Activated naive CD4-positive, alpha-beta T cell treated with anti-CD3 and anti-CD28 coated beads for 36 hours (primary cell): Measurements from ENCODE around the gene PMPCB. TPM values are rescaled to one million over a fixed set of nuclear protein-coding genes. Genes with fewer than 3 reads are reported as not detected.

Experiments
- CTCF ChIA-PET: fragments of 350-600 bp; sonication (Branson Sonifier 250); formaldehyde crosslinking; loops from one replicate; lab custom pipeline; 2021; ENCODE audit warnings: antibody characterized with exemption; lab: Charles Lee
- DNase-seq: peaks from one replicate; pipeline ENCODE4 v3.0.0-alpha.2; 2020
- H3K27ac Mint-ChIP-seq: one replicate; pipeline ENCODE4 v1.8.0; 2021; ENCODE audit warnings: mild to moderate bottlenecking, mixed read lengths
- H3K27me3 Mint-ChIP-seq: one replicate; pipeline ENCODE4 v1.8.0; 2021; ENCODE audit warnings: low read depth, mixed read lengths
- H3K36me3 Mint-ChIP-seq: one replicate; pipeline ENCODE4 v1.8.0; 2021; ENCODE audit warnings: low read depth, mixed read lengths
- H3K4me1 Mint-ChIP-seq: one replicate; pipeline ENCODE4 v1.8.0; 2021; ENCODE audit warnings: low read depth, mixed read lengths
- H3K4me3 Mint-ChIP-seq: one replicate; pipeline ENCODE4 v1.8.0; 2021; ENCODE audit warnings: mild to moderate bottlenecking, moderate library complexity, mixed read lengths
- H3K9me3 Mint-ChIP-seq: one replicate; pipeline ENCODE4 v1.8.0; 2021; ENCODE audit warnings: mixed read lengths
- intact Hi-C: fragments of 100-400 bp; cut with micrococcal nuclease; formaldehyde crosslinking; loops from one replicate; pipeline ENCODE4 v1.15.1; 2023
- total RNA-seq, 2 experiments: library from RNA; stranded (reverse); gene quantifications; one replicate each; pipeline ENCODE4 v1.2.3, GENCODE V29; 2021

The PMPCB gene
- total RNA-seq, 2 experiments from 2014 or later, result 83.9 to 90.1 TPM

DNA sequence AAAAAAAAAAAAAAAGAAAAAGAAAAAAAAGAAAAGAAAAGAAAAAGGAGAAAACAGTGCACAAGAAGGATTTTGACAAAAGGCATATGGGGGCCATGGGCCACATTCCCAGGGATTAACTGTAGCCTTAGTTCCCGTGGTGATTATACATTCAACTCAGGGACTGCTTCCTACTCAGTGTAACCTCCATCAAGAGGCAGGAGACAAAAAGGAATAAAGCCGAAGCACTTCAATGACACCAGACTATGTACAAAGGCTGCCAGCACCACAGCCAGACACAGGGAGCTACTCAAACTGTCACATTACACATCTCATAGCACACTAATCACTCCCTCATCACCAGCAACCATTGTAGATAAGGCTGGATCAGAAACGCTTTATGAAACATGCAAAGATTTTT, 5.1 kb upstream of the PMPCB start:
- intact Hi-C loops, result no loop called here
- Mint-ChIP-seq H3K27ac (no peak overlapping the region), H3K27me3 (peaks cover 4% of the 10 kb centered on the region), H3K4me1 (peaks cover 12% of the 10 kb centered on the region), H3K36me3 (no peaks in the 10 kb centered on the region), H3K9me3 (no peaks in the 10 kb centered on the region), H3K4me3 (no peak overlapping the region)
- CTCF ChIA-PET, result no interaction called here
- no peak for DNase-seq

DNA sequence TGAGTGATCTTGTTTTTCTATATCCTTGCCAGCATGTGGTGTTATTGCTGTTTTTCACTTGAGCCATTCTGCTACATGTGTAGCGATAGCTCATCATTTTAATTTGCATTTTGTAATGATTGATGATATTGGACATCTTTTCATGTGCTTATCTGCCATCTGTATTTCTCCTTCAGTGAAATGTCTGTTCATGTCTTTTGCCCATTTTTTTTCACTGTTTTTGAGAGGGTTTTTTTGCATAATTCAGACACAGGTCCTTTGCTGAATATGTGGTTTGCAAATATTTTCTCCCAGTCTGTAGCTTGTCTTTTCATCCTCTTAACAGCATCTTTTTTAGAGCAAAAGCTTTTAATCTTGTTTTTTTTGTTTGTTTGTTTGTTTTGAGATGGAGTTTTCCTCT, 3.7 kb upstream of the PMPCB start:
- H3K4me1 Mint-ChIP-seq, result peaks cover 17% of the 10 kb centered on the region
- H3K36me3 Mint-ChIP-seq, result no peaks in the 10 kb centered on the region
- peaks cover 4% of the 10 kb centered on the region for H3K27me3 Mint-ChIP-seq
- CTCF ChIA-PET, result no interaction called here
- no peak for DNase-seq
- intact Hi-C loops, result no loop called here
- no peak overlapping the region for H3K4me3 Mint-ChIP-seq
- no peak overlapping the region for H3K27ac Mint-ChIP-seq
- no peaks in the 10 kb centered on the region for H3K9me3 Mint-ChIP-seq

DNA sequence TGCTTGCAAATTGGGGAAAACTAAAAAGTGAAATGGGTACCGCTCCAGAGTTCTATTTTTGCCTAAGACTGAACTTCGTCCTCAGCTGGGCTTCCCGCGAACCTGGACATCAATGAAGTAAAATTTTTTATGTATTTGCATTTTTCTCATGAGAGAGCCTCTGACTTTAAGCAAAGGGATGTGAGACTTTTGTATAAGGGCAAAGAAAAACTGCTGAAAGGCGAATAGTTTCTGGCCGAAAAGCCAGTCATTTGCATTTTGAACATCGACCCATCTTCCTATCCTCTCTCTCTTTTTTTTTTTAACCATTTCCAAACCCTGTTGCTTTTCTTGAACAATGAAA, 573 bp downstream of the PMPCB start:
- Mint-ChIP-seq H3K27ac (peak overlapping the region; percentile 65), H3K27me3 (no peaks in the 10 kb centered on the region), H3K36me3 (peaks cover 11% of the 10 kb centered on the region), H3K4me3 (peak overlapping the region; percentile 75), H3K9me3 (no peaks in the 10 kb centered on the region), H3K4me1 (peaks cover 37% of the 10 kb centered on the region)
- no peak for DNase-seq
- CTCF ChIA-PET, result interaction anchor here (0.6 to 2.5 kb wide), 5 partner anchors 10 to 108 kb away, joined by 3 to 9 read pairs (median 3); partner anchors contain the start of gene PSMC2
- intact Hi-C loops, result loop anchor here (1.0 to 5.0 kb wide), 9 partner anchors 18 to 909 kb away; partner anchors contain the start of genes ARMC10, DNAJC2, FAM185A and NAPEPLD

DNA sequence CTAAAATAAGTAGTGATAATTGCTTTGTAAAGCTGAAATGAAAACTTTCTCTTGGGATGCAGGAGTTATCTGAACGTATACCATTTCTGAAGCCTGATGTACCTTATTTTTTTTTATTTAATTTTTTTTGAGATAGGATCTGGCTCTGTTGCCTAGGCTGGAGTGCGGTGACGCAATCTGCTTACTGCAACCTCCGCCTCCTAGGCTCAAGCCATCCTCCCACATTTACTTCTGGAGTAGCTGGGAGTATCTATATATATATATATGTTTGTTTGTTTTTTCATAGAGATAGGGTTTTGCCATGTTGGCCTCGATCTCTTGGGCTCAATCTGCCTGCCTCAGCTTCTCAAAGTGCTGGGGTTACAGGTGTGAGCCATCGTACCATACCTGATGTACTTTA, 2.4 kb downstream of the PMPCB start:
- Mint-ChIP-seq H3K4me1 (peaks cover 52% of the 10 kb centered on the region), H3K27me3 (no peaks in the 10 kb centered on the region), H3K36me3 (peaks cover 21% of the 10 kb centered on the region), H3K9me3 (no peaks in the 10 kb centered on the region), H3K27ac (no peak overlapping the region), H3K4me3 (no peak overlapping the region)
- intact Hi-C loops, result loop anchor here (5.0 kb wide), 4 partner anchors 222 to 908 kb away; partner anchors contain the start of genes ARMC10, FAM185A and ORC5
- DNase-seq, result no peak
- CTCF ChIA-PET, result interaction anchor here (0.6 kb wide), 1 partner anchor 194 kb away, joined by 3 read pairs; no protein-coding TSS in a partner anchor

DNA sequence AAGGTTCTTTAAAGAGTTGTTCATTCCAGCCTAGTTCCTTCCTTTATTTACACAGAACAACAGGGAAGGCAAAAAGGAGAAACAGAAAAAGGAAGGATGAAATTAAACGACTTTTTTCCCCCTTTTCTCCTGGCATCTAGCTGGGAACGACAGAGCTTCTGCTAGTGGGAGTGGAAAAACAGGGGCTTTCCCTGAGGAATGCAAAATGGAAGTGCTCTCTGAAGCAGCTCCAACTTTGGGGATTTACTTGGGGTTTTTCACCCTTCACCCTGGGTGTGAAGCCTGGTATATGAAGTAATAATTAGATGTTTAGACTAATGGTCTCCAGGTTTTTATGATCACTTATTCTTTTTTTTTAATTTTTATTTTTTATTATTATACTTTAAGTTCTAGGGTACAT, 4.2 kb downstream of the PMPCB start:
- H3K9me3 Mint-ChIP-seq, result no peaks in the 10 kb centered on the region
- H3K4me3 Mint-ChIP-seq, result no peak overlapping the region
- no peak for DNase-seq
- H3K27me3 Mint-ChIP-seq, result no peaks in the 10 kb centered on the region
- H3K27ac Mint-ChIP-seq, result no peak overlapping the region
- peaks cover 55% of the 10 kb centered on the region for H3K4me1 Mint-ChIP-seq
- CTCF ChIA-PET, result interaction anchor here (0.7 kb wide), 1 partner anchor 968 kb away, joined by 3 read pairs; no protein-coding TSS in a partner anchor
- intact Hi-C loops, result no loop called here
- peaks cover 31% of the 10 kb centered on the region for H3K36me3 Mint-ChIP-seq

DNA sequence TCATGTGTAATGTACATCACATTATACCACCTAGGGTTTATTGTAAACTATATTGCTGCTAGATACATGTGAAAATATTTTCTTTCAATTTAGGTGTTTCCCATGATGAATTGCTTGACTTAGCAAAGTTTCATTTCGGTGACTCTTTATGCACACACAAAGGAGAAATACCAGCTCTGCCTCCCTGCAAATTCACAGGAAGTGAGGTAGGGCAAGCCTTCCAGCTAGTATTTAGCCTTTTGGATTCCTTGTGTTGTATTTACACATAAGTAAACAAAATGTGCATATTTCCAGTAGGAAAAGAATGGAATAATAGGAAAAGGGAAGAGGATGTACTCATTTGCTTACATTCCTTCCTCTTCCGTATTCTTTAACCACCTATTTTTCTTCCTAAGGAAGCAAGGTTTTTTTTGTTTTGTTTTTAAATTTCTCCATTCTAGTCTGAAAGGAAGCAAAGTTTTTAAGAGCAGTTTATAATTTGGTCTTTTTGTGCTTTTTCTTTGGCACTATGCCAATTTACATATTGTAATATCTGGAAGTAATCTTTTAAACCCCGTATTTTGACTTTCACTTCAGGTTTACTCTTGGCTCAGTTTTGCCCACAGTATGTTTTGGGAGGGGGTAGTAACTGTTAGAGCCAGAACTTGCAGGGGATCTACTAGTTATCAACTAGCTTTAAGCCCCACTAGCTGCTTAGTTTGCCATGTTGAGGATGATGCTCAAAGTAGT, 10.4 kb downstream of the PMPCB start:
- Mint-ChIP-seq H3K27ac (peak overlapping the region; percentile 69), H3K27me3 (no peaks in the 10 kb centered on the region), H3K4me1 (peaks cover 36% of the 10 kb centered on the region), H3K9me3 (no peaks in the 10 kb centered on the region), H3K4me3 (no peak overlapping the region), H3K36me3 (peaks cover 31% of the 10 kb centered on the region)
- no peak for DNase-seq
- CTCF ChIA-PET, result interaction anchor here (0.6 to 1.9 kb wide), 3 partner anchors 10 to 17 kb away, joined by 3 to 9 read pairs (median 4); partner anchors contain the start of gene PMPCB
- intact Hi-C loops, result no loop called here

DNA sequence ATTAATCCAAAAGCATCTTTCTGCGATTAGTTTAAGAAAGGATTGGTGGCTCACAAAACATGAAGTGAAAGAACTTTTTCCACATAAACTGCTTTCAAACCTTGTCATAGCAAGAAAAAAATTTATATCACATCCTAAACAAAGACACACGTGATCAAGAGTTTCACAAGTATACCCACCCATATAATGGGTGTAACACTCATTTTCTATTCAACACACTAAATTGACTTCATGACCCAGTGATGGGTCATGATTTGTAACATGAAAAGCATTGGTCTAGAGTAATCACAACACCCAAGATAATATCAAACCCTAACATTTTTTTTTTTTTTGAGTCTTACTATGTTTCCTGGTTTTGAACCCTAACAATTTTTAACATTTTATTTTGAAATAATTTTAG, 17.6 kb downstream of the PMPCB start:
- Mint-ChIP-seq H3K4me1 (peaks cover 2% of the 10 kb centered on the region), H3K4me3 (no peak overlapping the region), H3K27me3 (no peaks in the 10 kb centered on the region), H3K27ac (peak overlapping the region; percentile 78), H3K36me3 (peaks cover 51% of the 10 kb centered on the region), H3K9me3 (no peaks in the 10 kb centered on the region)
- CTCF ChIA-PET, result no interaction called here
- DNase-seq, result no peak
- intact Hi-C loops, result no loop called here

DNA sequence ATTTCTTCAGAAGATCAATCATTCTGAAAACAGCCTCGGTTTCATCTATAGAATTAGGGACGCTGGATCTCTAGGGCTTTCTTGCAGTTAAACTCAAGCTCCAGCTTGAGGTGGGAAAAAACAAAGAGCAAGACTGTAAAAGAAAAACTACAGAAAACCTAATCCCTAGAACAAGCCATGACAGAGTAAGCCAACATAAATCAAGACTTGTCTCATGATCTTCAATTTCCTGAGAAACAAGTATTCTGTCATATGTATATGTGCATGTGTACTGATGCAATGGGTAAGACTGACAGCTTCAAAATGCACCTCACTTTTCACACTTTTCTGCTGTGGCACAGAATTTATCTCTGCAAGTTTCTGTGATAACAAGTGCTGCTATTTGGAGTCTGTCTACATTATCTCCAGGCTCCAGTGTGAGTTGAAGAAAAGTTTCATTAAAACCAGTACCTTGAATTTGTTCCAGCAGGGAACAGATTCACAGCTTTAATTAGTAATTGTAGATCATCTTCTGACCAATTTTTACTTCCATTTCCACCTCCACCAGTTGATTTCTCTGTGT, 19.2 kb downstream of the PMPCB start:
- intact Hi-C loops, result no loop called here
- H3K27ac Mint-ChIP-seq, result peak overlapping the region; percentile 52

DNA sequence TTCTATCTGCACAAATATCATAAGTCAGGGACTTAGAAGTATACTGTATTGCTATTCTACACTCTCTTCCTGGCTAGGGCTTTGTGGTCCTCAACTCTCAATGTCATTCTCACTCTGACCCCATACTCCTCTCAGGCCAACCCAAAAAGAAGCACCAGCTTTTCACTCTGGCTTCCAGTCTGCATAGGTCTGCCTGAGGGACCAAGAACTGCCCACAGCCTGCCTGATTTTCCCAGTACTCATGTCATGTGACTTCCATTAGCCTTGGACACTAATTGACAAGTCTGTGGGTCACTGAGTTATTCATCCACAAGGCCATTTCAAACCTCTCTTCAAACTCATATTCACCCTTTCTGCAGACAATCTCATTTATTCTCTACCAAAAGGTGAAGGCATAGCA, 19.8 kb downstream of the PMPCB start:
- H3K27me3 Mint-ChIP-seq, result no peaks in the 10 kb centered on the region
- intact Hi-C loops, result no loop called here
- H3K9me3 Mint-ChIP-seq, result no peaks in the 10 kb centered on the region
- H3K4me1 Mint-ChIP-seq, result peaks cover 2% of the 10 kb centered on the region
- CTCF ChIA-PET, result interaction anchor here (0.6 kb wide), 1 partner anchor 25 kb away, joined by 4 read pairs; no protein-coding TSS in a partner anchor
- DNase-seq, result no peak
- H3K27ac Mint-ChIP-seq, result peak overlapping the region; percentile 52
- H3K4me3 Mint-ChIP-seq, result no peak overlapping the region
- H3K36me3 Mint-ChIP-seq, result peaks cover 48% of the 10 kb centered on the region

More for the DNA sequence above, 19.2 kb downstream of the PMPCB start:
- H3K36me3 Mint-ChIP-seq, result peaks cover 47% of the 10 kb centered on the region
- no peaks in the 10 kb centered on the region for H3K27me3 Mint-ChIP-seq
- CTCF ChIA-PET, result no interaction called here
- H3K4me1 Mint-ChIP-seq, result peaks cover 2% of the 10 kb centered on the region
- no peak overlapping the region for H3K4me3 Mint-ChIP-seq
- no peak for DNase-seq
- H3K9me3 Mint-ChIP-seq, result no peaks in the 10 kb centered on the region

DNA sequence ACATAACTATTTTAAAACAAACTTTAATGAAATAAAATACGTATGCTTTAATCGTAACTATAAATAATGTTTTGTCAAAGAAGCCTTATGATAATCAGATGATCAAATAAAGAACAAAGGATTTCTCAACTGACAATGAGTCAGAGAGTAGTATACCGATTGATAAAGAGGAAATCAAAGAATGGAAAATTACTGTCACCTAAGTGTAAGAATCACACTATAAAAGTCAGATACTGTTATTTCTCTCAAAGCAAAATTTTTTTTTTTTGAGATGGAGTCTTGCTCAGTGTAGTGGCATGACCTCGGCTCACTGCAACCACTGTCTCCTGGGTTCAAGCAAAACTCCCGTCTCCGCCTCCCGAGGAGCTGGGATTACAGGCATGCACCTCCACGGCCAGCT, 28.5 kb downstream of the PMPCB start:
- H3K4me3 Mint-ChIP-seq, result no peak overlapping the region
- DNase-seq, result no peak
- no peaks in the 10 kb centered on the region for H3K9me3 Mint-ChIP-seq
- intact Hi-C loops, result loop anchor here (1.0 kb wide), 2 partner anchors 19 to 82 kb away; partner anchors contain the start of gene DNAJC2
- peak overlapping the region; percentile 94 for H3K27ac Mint-ChIP-seq
- H3K36me3 Mint-ChIP-seq, result peaks cover 30% of the 10 kb centered on the region
- H3K4me1 Mint-ChIP-seq, result peaks cover 27% of the 10 kb centered on the region
- CTCF ChIA-PET, result no interaction called here
- H3K27me3 Mint-ChIP-seq, result no peaks in the 10 kb centered on the region

DNA sequence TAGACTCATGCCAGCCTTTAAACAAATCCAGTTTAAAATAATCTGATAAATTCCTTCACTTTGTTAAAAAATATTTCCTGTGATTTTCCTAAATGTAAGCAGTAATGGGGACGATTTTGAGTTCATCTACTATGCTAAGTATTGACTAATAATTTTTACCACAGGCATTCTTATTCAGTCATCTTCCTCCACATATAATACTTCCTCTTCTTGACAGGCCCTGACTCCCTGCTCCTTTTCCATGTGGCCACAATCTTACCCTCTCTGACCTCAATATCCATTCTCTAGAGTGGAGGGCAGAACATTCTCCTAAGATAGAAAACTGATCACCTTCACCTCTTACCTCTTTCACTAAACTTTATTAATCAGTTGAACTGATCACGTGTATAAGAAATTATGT, 39.5 kb downstream of the PMPCB start:
- CTCF ChIA-PET, result interaction anchor here (0.6 kb wide), 1 partner anchor 454 kb away, joined by 3 read pairs; no protein-coding TSS in a partner anchor
- no peaks in the 10 kb centered on the region for H3K9me3 Mint-ChIP-seq

DNA sequence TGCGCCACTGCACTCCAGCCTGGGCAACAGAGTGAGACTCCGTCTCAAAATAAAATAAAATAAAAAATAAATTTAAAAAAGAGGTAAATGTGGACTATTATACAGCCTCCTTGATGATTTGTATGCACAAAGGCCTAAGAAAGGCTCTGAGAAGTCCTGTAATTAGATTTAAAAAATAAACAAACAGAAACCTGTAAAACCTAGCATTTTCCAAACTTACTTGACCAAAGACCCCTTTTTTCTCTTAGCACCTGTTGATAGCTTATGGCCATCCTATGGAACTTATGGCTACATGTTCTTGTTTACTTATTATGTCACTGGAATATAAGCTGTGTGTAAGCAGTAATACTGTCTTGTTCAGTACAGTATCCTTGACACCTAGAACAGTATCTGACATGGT, 41.6 kb downstream of the PMPCB start:
- no peak for DNase-seq
- Mint-ChIP-seq H3K27me3 (no peaks in the 10 kb centered on the region), H3K36me3 (peaks cover 43% of the 10 kb centered on the region), H3K9me3 (no peaks in the 10 kb centered on the region), H3K4me3 (no peak overlapping the region), H3K27ac (peak overlapping the region; percentile 17), H3K4me1 (peaks cover 35% of the 10 kb centered on the region)
- CTCF ChIA-PET, result interaction anchor here (0.6 kb wide), 1 partner anchor 21 kb away, joined by 3 read pairs; no protein-coding TSS in a partner anchor
- intact Hi-C loops, result no loop called here

More for the DNA sequence above, 39.5 kb downstream of the PMPCB start:
- Mint-ChIP-seq H3K4me1 (peaks cover 27% of the 10 kb centered on the region), H3K27me3 (no peaks in the 10 kb centered on the region), H3K4me3 (no peak overlapping the region), H3K27ac (no peak overlapping the region), H3K36me3 (peaks cover 43% of the 10 kb centered on the region)
- intact Hi-C loops, result no loop called here
- no peak for DNase-seq
